Endothelial cell (in vitro differentiated cells): ENCODE measurements around the gene ACSF3. TPM values are rescaled to one million over a fixed set of nuclear protein-coding genes. Genes with fewer than 3 reads are reported as not detected.

Experiments
- DNase-seq: peaks from one replicate; pipeline ENCODE4 v3.0.0; 2021; ENCODE audit warnings: low spot score
- H3K27ac Mint-ChIP-seq: one replicate; pipeline ENCODE4 v1.8.0; 2021; ENCODE audit warnings: mixed read lengths, inconsistent platforms; ENCODE audit not compliant: unreplicated experiment
- H3K27me3 Mint-ChIP-seq: one replicate; pipeline ENCODE4 v1.8.0; 2021; ENCODE audit warnings: mild to moderate bottlenecking, moderate library complexity, mixed read lengths, inconsistent platforms; ENCODE audit not compliant: unreplicated experiment
- H3K36me3 Mint-ChIP-seq: one replicate; pipeline ENCODE4 v1.8.0; 2021; ENCODE audit warnings: mild to moderate bottlenecking, low read depth, mixed read lengths, inconsistent platforms; ENCODE audit not compliant: unreplicated experiment
- H3K4me1 Mint-ChIP-seq: one replicate; pipeline ENCODE4 v1.8.0; 2021; ENCODE audit warnings: mild to moderate bottlenecking, mixed read lengths, inconsistent platforms; ENCODE audit not compliant: unreplicated experiment
- H3K4me3 Mint-ChIP-seq: one replicate; pipeline ENCODE4 v1.8.0; 2021; ENCODE audit warnings: mild to moderate bottlenecking, mixed read lengths, inconsistent platforms; ENCODE audit not compliant: unreplicated experiment
- H3K9me3 Mint-ChIP-seq: one replicate; pipeline ENCODE4 v1.8.0; 2021; ENCODE audit warnings: mixed read lengths, inconsistent platforms; ENCODE audit not compliant: unreplicated experiment
- CTCF ChIP-seq: fragments of 200-600 bp; sonication (generic); IDR thresholded peaks from one replicate; pipeline ENCODE4 v1.5.0; 2021; ENCODE audit warnings: antibody characterized with exemption; ENCODE audit not compliant: unreplicated experiment
- total RNA-seq: library from RNA; stranded (reverse); fragmentation: NEBNext Ultra II Directional; extraction: Animal tissue kit (Norgen Biotek cat#: 25700); gene quantifications from one replicate; pipeline ENCODE4 v1.2.1, GENCODE V29; 2021; ENCODE audit not compliant: unreplicated experiment

The ACSF3 gene
- total RNA-seq, 1 donor from 2014 or later = 28.2 TPM

GRCh38 chr16:89110641-89111040 is 17.0 kb downstream of the ACSF3 start:
- Mint-ChIP-seq H3K36me3 (peaks cover 18% of the 10 kb centered on the region), H3K27me3 (peaks cover 6% of the 10 kb centered on the region), H3K9me3 (no peaks in the 10 kb centered on the region), H3K4me3 (no peak overlapping the region), H3K4me1 (peaks cover 3% of the 10 kb centered on the region), H3K27ac (no peak overlapping the region)
- TF ChIP-seq CTCF = no peak
- DNase-seq = no peak

- H3K36me3 Mint-ChIP-seq = peaks cover 19% of the 10 kb centered on the region
- H3K4me3 Mint-ChIP-seq = no peak overlapping the region
- H3K27me3 Mint-ChIP-seq = peaks cover 10% of the 10 kb centered on the region
- H3K4me1 Mint-ChIP-seq = peaks cover 3% of the 10 kb centered on the region
- no peaks in the 10 kb centered on the region for H3K9me3 Mint-ChIP-seq
- H3K27ac Mint-ChIP-seq = no peak overlapping the region
- DNase-seq = no peak
- no peak for TF ChIP-seq CTCF
Measured at GRCh38 chr16:89111263-89111662, 17.6 kb downstream of the ACSF3 start.

GRCh38 chr16:89112377-89113151 is 18.9 kb downstream of the ACSF3 start:
- no peak overlapping the region for H3K27ac Mint-ChIP-seq

GRCh38 chr16:89113152-89113547 is 19.5 kb downstream of the ACSF3 start:
- no peak overlapping the region for H3K27ac Mint-ChIP-seq
- no peak overlapping the region for H3K4me3 Mint-ChIP-seq
- no peaks in the 10 kb centered on the region for H3K9me3 Mint-ChIP-seq
- peaks cover 10% of the 10 kb centered on the region for H3K27me3 Mint-ChIP-seq
- no peak for DNase-seq
- peaks cover 3% of the 10 kb centered on the region for H3K4me1 Mint-ChIP-seq
- H3K36me3 Mint-ChIP-seq = peaks cover 18% of the 10 kb centered on the region
- no peak for TF ChIP-seq CTCF

More at GRCh38 chr16:89112377-89113151, 18.9 kb downstream of the ACSF3 start:
- no peaks in the 10 kb centered on the region for H3K9me3 Mint-ChIP-seq
- peaks cover 10% of the 10 kb centered on the region for H3K27me3 Mint-ChIP-seq
- H3K4me1 Mint-ChIP-seq = peaks cover 3% of the 10 kb centered on the region
- no peak for DNase-seq
- H3K4me3 Mint-ChIP-seq = no peak overlapping the region
- H3K36me3 Mint-ChIP-seq = peaks cover 18% of the 10 kb centered on the region
- no peak for TF ChIP-seq CTCF

GRCh38 chr16:89113661-89114060 is 20.0 kb downstream of the ACSF3 start:
- DNase-seq = no peak
- peaks cover 18% of the 10 kb centered on the region for H3K36me3 Mint-ChIP-seq
- H3K9me3 Mint-ChIP-seq = no peaks in the 10 kb centered on the region
- no peak overlapping the region for H3K27ac Mint-ChIP-seq
- peaks cover 10% of the 10 kb centered on the region for H3K27me3 Mint-ChIP-seq
- H3K4me3 Mint-ChIP-seq = no peak overlapping the region
- peaks cover 3% of the 10 kb centered on the region for H3K4me1 Mint-ChIP-seq
- TF ChIP-seq CTCF = no peak
